Transverse colon (tissue), 4 donors: ENCODE results near the gene SYT13. TPM values are rescaled to one million over a fixed set of nuclear protein-coding genes. Genes with fewer than 3 reads are reported as not detected.

Source experiments
- DNase-seq: peaks from one replicate; pipeline ENCODE4 v3.0.0-alpha.2; 2019
- H3K27ac ChIP-seq, 4 donors: fragments of 200-600 bp; sonication (generic); 2 replicates each; pipeline ENCODE4 v1.5.1; 2016 to 2018; ENCODE audit warnings: inconsistent platforms in 4 of 4
- H3K27me3 ChIP-seq: fragments of 200-600 bp; sonication (generic); 2 replicates; pipeline ENCODE4 v1.5.1; 2017; ENCODE audit warnings: inconsistent platforms
- H3K36me3 ChIP-seq, 4 donors: fragments of 200-600 bp; sonication (generic); 2 replicates each; pipeline ENCODE4 v1.5.1; 2017 to 2019; ENCODE audit warnings: inconsistent platforms in 4 of 4
- H3K4me1 ChIP-seq, 4 donors: fragments of 200-600 bp; sonication (generic); 2 replicates each; pipeline ENCODE4 v1.5.1; 2017 to 2020; ENCODE audit warnings: inconsistent platforms in 4 of 4
- H3K4me3 ChIP-seq, 4 donors: fragments of 200-600 bp; sonication (generic); 1 replicate in 1 of 4; 2 replicates in 3 of 4; pipeline versions ENCODE4 v1.5.1 to v1.6.1; 2017 to 2019; ENCODE audit warnings: inconsistent platforms in 4 of 4
- H3K9me3 ChIP-seq, 2 donors: fragments of 200-600 bp; sonication (generic); 2 replicates each; pipeline ENCODE4 v1.5.1; 2017 to 2019; ENCODE audit warnings: inconsistent platforms in 2 of 2
- EP300 ChIP-seq: sonication (generic); formaldehyde crosslinking; IDR thresholded peaks from one replicate; pipeline ENCODE4 v1.6.1; 2017; ENCODE audit warnings: antibody characterized with exemption, low read depth
- POLR2A ChIP-seq: fragments of 450-650 bp; IDR thresholded peaks from one replicate; pipeline ENCODE4 v1.6.1; 2016; ENCODE audit warnings: antibody characterized with exemption, mild to moderate bottlenecking, moderate library complexity
- POLR2AphosphoS5 ChIP-seq, 3 donors: sonication (generic); formaldehyde crosslinking; IDR thresholded peaks; one replicate each; pipeline ENCODE4 v1.6.1; 2016; ENCODE audit warnings: antibody characterized with exemption in 3 of 3
- WGBS, 2 donors: methylation state at CpG; one replicate each; pipeline ENCODE4 v1.1.5; 2018; ENCODE audit warnings: low coverage in 1 of 2; 5-methylcytosine and 5-hydroxymethylcytosine counted together
- in situ Hi-C, 4 donors: fragments of 200-750 bp; cut with MboI; loops; one replicate each; pipeline versions ENCODE4 v1.15.0 to v1.15.1; 2017; ENCODE audit warnings: low sequenced_read_pairs in 3 of 4, low pct_ligation_motif_present in 1 of 4, low pct_unique_long_range_greater_than_20kb in 1 of 4
- intact Hi-C: fragments of 100-400 bp; cut with DNase I; formaldehyde crosslinking; loops from one replicate; pipeline ENCODE4 v1.15.1; 2023; ENCODE audit warnings: low total_unique reads
- total RNA-seq, 4 donors: library from RNA; depleted of rRNA; stranded (reverse); fragments of >200 nt; gene quantifications; one replicate each; pipeline ENCODE4 v1.1.0, GENCODE V29; 2016
- TF ChIP-seq, protein P1 (sequence below), 5 experiments: fragments of 200-600 bp in 3 of 5; fragments of 450-650 bp in 2 of 5; sonication (generic) in 3 of 5; IDR thresholded peaks; 1 replicate in 2 of 5; 2 replicates in 3 of 5; pipeline ENCODE4 v1.5.1; 2016 to 2017; ENCODE audit warnings: antibody characterized with exemption in 5 of 5, inconsistent platforms in 3 of 5, mild to moderate bottlenecking in 2 of 5, moderate library complexity in 1 of 5

SYT13 gene
- total RNA-seq, 4 donors from 2014 or later = 10.5 to 28.6 (median 23.4) TPM

DNA sequence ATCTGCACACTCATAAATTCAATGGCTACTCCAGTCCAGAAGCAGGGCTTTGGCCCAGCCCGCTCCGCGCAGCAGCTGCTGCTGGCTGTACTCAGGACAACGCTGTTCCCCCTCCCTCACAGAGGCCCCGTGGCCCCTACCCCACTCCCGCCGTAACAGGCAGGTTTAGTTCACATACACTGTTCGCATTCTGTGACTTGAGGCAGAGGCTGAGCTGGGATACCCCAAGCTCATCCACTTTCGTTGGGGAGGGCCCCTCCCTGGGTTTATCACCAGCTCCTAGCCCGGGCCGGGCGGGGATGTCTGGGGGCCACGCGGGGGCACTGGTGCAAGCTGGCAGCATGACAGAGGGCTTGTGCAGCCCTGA is 52.4 kb downstream of the SYT13 start:
- no peak overlapping the region for H3K4me3 ChIP-seq
- no peaks in the 10 kb centered on the region for H3K9me3 ChIP-seq
- TF ChIP-seq, protein P1, sequence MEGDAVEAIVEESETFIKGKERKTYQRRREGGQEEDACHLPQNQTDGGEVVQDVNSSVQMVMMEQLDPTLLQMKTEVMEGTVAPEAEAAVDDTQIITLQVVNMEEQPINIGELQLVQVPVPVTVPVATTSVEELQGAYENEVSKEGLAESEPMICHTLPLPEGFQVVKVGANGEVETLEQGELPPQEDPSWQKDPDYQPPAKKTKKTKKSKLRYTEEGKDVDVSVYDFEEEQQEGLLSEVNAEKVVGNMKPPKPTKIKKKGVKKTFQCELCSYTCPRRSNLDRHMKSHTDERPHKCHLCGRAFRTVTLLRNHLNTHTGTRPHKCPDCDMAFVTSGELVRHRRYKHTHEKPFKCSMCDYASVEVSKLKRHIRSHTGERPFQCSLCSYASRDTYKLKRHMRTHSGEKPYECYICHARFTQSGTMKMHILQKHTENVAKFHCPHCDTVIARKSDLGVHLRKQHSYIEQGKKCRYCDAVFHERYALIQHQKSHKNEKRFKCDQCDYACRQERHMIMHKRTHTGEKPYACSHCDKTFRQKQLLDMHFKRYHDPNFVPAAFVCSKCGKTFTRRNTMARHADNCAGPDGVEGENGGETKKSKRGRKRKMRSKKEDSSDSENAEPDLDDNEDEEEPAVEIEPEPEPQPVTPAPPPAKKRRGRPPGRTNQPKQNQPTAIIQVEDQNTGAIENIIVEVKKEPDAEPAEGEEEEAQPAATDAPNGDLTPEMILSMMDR (IDR thresholded peaks at IDR 0.05) = no peak
- TF ChIP-seq POLR2AphosphoS5 (IDR thresholded peaks at IDR 0.05) (no peak), EP300 (no peak), POLR2A (no peak)
- in situ Hi-C loops (no loop called here), intact Hi-C loops (no loop called here)
- H3K4me1 ChIP-seq = no peaks in the 10 kb centered on the region
- DNase-seq = no peak
- no peaks in the 10 kb centered on the region for H3K27me3 ChIP-seq
- no peak overlapping the region for H3K27ac ChIP-seq
- WGBS, 2 donors = 59% methylated on average over 14 of the region's 14 CpGs; no CpG with 5 or more reads in 1 of the 2 donors
- H3K36me3 ChIP-seq = no peaks in the 10 kb centered on the region

GRCh38 chr11:45233121-45233803 is 52.9 kb downstream of the SYT13 start:
- 66 to 89% methylated on average over 4 to 17 of the region's 17 CpGs for WGBS, 2 donors
- intact Hi-C loops (no loop called here), in situ Hi-C loops (no loop called here)
- H3K4me3 ChIP-seq = no peak overlapping the region
- H3K27ac ChIP-seq = no peak overlapping the region
- DNase-seq = peak; percentile 78
- no peak for TF ChIP-seq EP300
- no peak for TF ChIP-seq POLR2AphosphoS5 (IDR thresholded peaks at IDR 0.05)
- no peak for TF ChIP-seq POLR2A
- TF ChIP-seq, protein P1 (IDR thresholded peaks at IDR 0.05) = peak; percentile 74 to 89 (median 83)
- H3K9me3 ChIP-seq = no peaks in the 10 kb centered on the region
- no peaks in the 10 kb centered on the region for H3K27me3 ChIP-seq
- no peaks in the 10 kb centered on the region for H3K4me1 ChIP-seq
- no peaks in the 10 kb centered on the region for H3K36me3 ChIP-seq

DNA sequence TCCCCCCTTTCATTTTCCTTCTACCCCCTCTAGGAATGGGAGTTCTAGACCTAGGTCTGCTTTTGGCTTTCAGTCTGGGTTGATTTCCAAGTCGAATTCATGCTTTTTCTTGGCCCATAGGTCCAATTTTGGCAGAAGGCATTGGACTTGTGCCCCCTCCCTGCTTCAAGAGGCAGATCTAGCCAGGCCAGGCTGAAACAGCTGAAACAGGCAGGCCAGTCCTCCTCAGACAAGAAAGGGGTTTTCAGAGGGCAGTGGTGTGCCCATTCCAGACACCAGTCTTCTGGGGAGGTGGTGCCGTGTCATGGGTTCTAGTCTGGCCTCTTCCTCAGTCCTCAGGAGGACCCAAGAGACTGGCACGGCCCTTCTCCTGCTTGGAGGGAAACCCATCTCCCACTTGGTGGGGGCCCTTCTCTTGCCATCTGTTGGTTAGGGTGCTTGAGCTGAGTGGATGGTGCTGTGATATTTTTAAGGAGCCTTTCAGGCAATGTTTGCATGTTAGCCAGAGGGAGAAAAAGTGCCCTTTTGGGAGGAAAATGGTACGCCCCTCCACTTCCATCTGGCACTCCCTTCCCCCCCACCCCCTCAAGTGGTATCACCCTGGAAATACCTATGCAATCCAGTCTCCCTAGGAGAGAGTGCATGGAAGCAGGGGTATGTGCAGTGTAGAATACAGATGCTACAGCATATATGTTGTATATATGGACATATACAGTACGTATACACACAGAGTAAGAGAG is 53.6 kb downstream of the SYT13 start:
- H3K9me3 ChIP-seq = no peaks in the 10 kb centered on the region
- H3K27me3 ChIP-seq = no peaks in the 10 kb centered on the region
- TF ChIP-seq, protein P1 (IDR thresholded peaks at IDR 0.05) = no peak
- TF ChIP-seq EP300 (no peak), POLR2A (no peak)
- WGBS, 2 donors = 84 to 89% methylated on average over 1 to 5 of the region's 5 CpGs
- H3K4me3 ChIP-seq = no peak overlapping the region
- intact Hi-C loops (no loop called here), in situ Hi-C loops (no loop called here)
- DNase-seq = no peak
- H3K27ac ChIP-seq = no peak overlapping the region
- H3K36me3 ChIP-seq = no peaks in the 10 kb centered on the region
- no peaks in the 10 kb centered on the region for H3K4me1 ChIP-seq

GRCh38 chr11:45229401-45230020 is 56.6 kb downstream of the SYT13 start:
- intact Hi-C loops (no loop called here), in situ Hi-C loops (no loop called here)
- H3K27ac ChIP-seq = no peak overlapping the region
- WGBS, 2 donors = 82 to 89% methylated on average over 5 of the region's 5 CpGs
- H3K4me1 ChIP-seq = no peaks in the 10 kb centered on the region
- H3K4me3 ChIP-seq = no peak overlapping the region
- DNase-seq = no peak
- peaks cover 0 to 8% (median 0%) of the 10 kb centered on the region in 4 donors for H3K36me3 ChIP-seq
- H3K27me3 ChIP-seq = no peaks in the 10 kb centered on the region
- TF ChIP-seq, protein P1 (IDR thresholded peaks at IDR 0.05) = no peak
- TF ChIP-seq POLR2AphosphoS5 (IDR thresholded peaks at IDR 0.05) = no peak
- no peak for TF ChIP-seq EP300
- no peaks in the 10 kb centered on the region for H3K9me3 ChIP-seq
